GM21381 (cell line): Measurements from ENCODE around the gene CBY3.
"Not testable (repeated sequence)": the region's sequence is repeated elsewhere in the genome, so short reads cannot be mapped to it uniquely, and the experiment has no call there.

ENCODE experiments used
- ATAC-seq: cut with Tn5 transposase; IDR thresholded peaks from one replicate; pipeline ENCODE4 v1.9.1; 2021; ENCODE audit warnings: mild to moderate bottlenecking, moderate library complexity; ENCODE audit not compliant: unreplicated experiment

The CBY3 gene

GRCh38 chr5:179680780-179681401 lies at the start of gene CBY3:
Gene CBY3 (minus strand): TSS chr5:179681034. CDS start chr5:179680918, 116 bp downstream.
- no peak for ATAC-seq

- ATAC-seq: no peak
These were observed 49.5 kb upstream of the CBY3 start for GRCh38 chr5:179730356-179730755.

GRCh38 chr5:179729727-179730126 lies 48.9 kb upstream of the CBY3 start:
- ATAC-seq: no peak

- no peak for ATAC-seq
These were observed 48.5 kb upstream of the CBY3 start for GRCh38 chr5:179729303-179729702.

GRCh38 chr5:179727106-179727505 lies 46.3 kb upstream of the CBY3 start:
- no peak for ATAC-seq

GRCh38 chr5:179724163-179724562 lies 43.3 kb upstream of the CBY3 start:
- ATAC-seq: no peak

GRCh38 chr5:179720222-179720621 lies 39.4 kb upstream of the CBY3 start:
- ATAC-seq: no peak

GRCh38 chr5:179716286-179716685 lies 35.5 kb upstream of the CBY3 start:
- ATAC-seq: no peak

- no peak for ATAC-seq
These were observed 19.6 kb upstream of the CBY3 start for GRCh38 chr5:179700401-179700918.

- ATAC-seq: no peak
These were observed 18.9 kb upstream of the CBY3 start for GRCh38 chr5:179699616-179700237.

GRCh38 chr5:179698935-179699615 lies 18.2 kb upstream of the CBY3 start, which contains the start of gene CANX:
Gene CANX (plus strand): TSS chr5:179698967. CDS start chr5:179705682, 6,715 bp downstream.
- ATAC-seq: no peak

- peak; percentile 88 for ATAC-seq
These were observed 17.4 kb upstream of the CBY3 start for GRCh38 chr5:179697993-179698934.

GRCh38 chr5:179697543-179697942 lies 16.7 kb upstream of the CBY3 start:
- ATAC-seq: not testable (repeated sequence)

GRCh38 chr5:179697108-179697507 lies 16.3 kb upstream of the CBY3 start:
- no peak for ATAC-seq

GRCh38 chr5:179696603-179697002 lies 15.8 kb upstream of the CBY3 start:
- ATAC-seq: no peak

- no peak for ATAC-seq
These were observed 13.7 kb upstream of the CBY3 start for GRCh38 chr5:179694561-179694960.

- ATAC-seq: not testable (repeated sequence)
These were observed 8.4 kb upstream of the CBY3 start for GRCh38 chr5:179689212-179689611.

GRCh38 chr5:179680014-179680779 lies 637 bp downstream of the CBY3 start:
- no peak for ATAC-seq

- ATAC-seq: peak; percentile 2
These were observed 1.7 kb downstream of the CBY3 start for GRCh38 chr5:179679014-179679674.
